ENCODE measurements around the gene DYRK4. TPM values are rescaled to one million over a fixed set of nuclear protein-coding genes. Genes with fewer than 3 reads are reported as not detected.

The DYRK4 gene
- total and polyA plus RNA-seq, 4 experiments from 2014 or later: 15.6 to 34.7 (median 23.9) TPM

DNA sequence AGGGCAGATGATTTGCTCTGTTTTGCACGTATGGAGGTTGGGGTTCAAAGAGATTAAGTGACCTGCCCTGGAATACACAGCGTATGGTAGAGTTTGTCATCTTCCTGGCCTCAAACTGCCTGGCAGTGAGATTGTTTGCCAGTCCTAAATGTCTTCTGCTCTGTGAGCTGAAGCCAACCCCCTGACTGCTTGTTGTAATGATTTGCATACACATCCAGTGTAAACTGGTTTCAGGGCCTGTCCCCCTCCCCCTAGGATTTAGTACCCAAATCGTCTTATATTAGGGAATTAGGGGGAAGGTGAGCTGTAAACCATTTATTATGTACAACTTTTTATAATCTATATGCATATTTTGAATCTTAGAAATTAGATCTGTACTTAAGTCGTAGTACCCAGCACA is 48.5 kb downstream of the DYRK4 start:
- H3K36me3 Mint-ChIP-seq: peaks cover 46 to 49% of the 10 kb centered on the region in 2 donors
- no peak overlapping the region for H3K27ac Mint-ChIP-seq
- Histone ChIP-seq H3K4me3 (ENCODE audit: low read length in 2 of 2) (no peak overlapping the region), H3K9me3 (ENCODE audit: control insufficient read depth in 1 of 2, low read length in 2 of 2) (no peaks in the 10 kb centered on the region), H3K4me1 (ENCODE audit: insufficient read depth, low read length) (peaks cover 16% of the 10 kb centered on the region), H3K27me3 (ENCODE audit: insufficient read depth, low read length) (no peaks in the 10 kb centered on the region), H3K27ac (ENCODE audit: low read depth, low read length) (no peak overlapping the region), H3K36me3 (ENCODE audit: insufficient read depth, low read length) (peaks cover 28% of the 10 kb centered on the region)
- peaks cover 5 to 23% (median 17%) of the 10 kb centered on the region in 4 donors for H3K4me1 Mint-ChIP-seq
- no peaks in the 10 kb centered on the region for H3K9me3 Mint-ChIP-seq
- ChIA-PET CTCF (ENCODE audit: partially characterized antibody) (interaction anchor here (1.2 kb wide), 1 partner anchor 11 kb away, joined by 4 read pairs; no protein-coding TSS in a partner anchor), POLR2A (ENCODE audit: partially characterized antibody) (no interaction called here)
- no peaks in the 10 kb centered on the region for H3K27me3 Mint-ChIP-seq
- DNase-seq: no peak
- no peak overlapping the region for H3K4me3 Mint-ChIP-seq
- intact Hi-C loops (cut with micrococcal nuclease): no loop called here

GRCh38 chr12:4615667-4616066 is 53.7 kb downstream of the DYRK4 start:
- POLR2A ChIA-PET (ENCODE audit: partially characterized antibody): no interaction called here
- H3K4me3 Mint-ChIP-seq: no peak overlapping the region

DNA sequence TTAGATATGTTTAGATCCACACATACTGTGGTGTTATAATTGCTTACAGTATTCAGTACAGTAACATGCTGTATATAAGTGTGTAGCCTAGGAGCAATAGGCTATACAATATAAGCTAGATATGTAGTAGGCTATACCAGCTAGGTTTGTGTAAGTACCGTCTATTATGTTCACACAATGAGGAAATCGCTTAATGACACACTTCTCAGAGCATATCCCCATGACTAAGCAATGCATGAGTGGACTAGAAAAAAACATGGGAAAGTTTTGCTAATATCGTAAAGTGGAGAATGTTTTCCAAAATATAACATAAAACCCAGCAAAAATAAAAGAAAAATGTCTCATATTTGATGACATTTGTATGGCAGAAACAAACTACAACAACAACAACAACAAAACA is 59.5 kb downstream of the DYRK4 start:
- POLR2A ChIA-PET (ENCODE audit: partially characterized antibody): interaction anchor here (1.2 kb wide), 1 partner anchor 28 kb away, joined by 3 read pairs; no protein-coding TSS in a partner anchor
- CTCF ChIA-PET (ENCODE audit: partially characterized antibody): interaction anchor here (1.1 to 1.2 kb wide), 2 partner anchors 10 to 17 kb away, joined by 3 to 4 read pairs; no protein-coding TSS in a partner anchor
- no peaks in the 10 kb centered on the region for H3K36me3 Mint-ChIP-seq

More at GRCh38 chr12:4615667-4616066, 53.7 kb downstream of the DYRK4 start:
- no peaks in the 10 kb centered on the region for H3K9me3 Mint-ChIP-seq
- no peak for DNase-seq
- Histone ChIP-seq H3K27me3 (ENCODE audit: insufficient read depth, low read length) (no peaks in the 10 kb centered on the region), H3K9me3 (ENCODE audit: control insufficient read depth in 1 of 2, low read length in 2 of 2) (no peaks in the 10 kb centered on the region), H3K4me1 (ENCODE audit: insufficient read depth, low read length) (no peaks in the 10 kb centered on the region), H3K4me3 (ENCODE audit: low read length in 2 of 2) (no peak overlapping the region), H3K36me3 (ENCODE audit: insufficient read depth, low read length) (peaks cover 24% of the 10 kb centered on the region), H3K27ac (ENCODE audit: low read depth, low read length) (no peak overlapping the region)
- CTCF ChIA-PET (ENCODE audit: partially characterized antibody): no interaction called here
- no peaks in the 10 kb centered on the region for H3K4me1 Mint-ChIP-seq
- intact Hi-C loops (cut with micrococcal nuclease): no loop called here
- H3K27ac Mint-ChIP-seq: peak overlapping the region in 1 of 7 donors; percentile 23
- H3K36me3 Mint-ChIP-seq: peaks cover 35 to 42% of the 10 kb centered on the region in 2 donors
- H3K27me3 Mint-ChIP-seq: no peaks in the 10 kb centered on the region

GRCh38 chr12:4626543-4626942 is 64.5 kb downstream of the DYRK4 start:
- Histone ChIP-seq H3K27me3 (ENCODE audit: insufficient read depth, low read length) (no peaks in the 10 kb centered on the region), H3K4me3 (ENCODE audit: low read length in 2 of 2) (no peak overlapping the region), H3K27ac (ENCODE audit: low read depth, low read length) (no peak overlapping the region), H3K36me3 (ENCODE audit: insufficient read depth, low read length) (no peaks in the 10 kb centered on the region), H3K9me3 (ENCODE audit: control insufficient read depth in 1 of 2, low read length in 2 of 2) (no peaks in the 10 kb centered on the region), H3K4me1 (ENCODE audit: insufficient read depth, low read length) (no peaks in the 10 kb centered on the region)
- DNase-seq: no peak
- ChIA-PET POLR2A (ENCODE audit: partially characterized antibody) (no interaction called here), CTCF (ENCODE audit: partially characterized antibody) (no interaction called here)
- Mint-ChIP-seq H3K36me3 (peaks cover 0 to 8% of the 10 kb centered on the region in 2 donors), H3K9me3 (peaks cover 0 to 5% (median 0%) of the 10 kb centered on the region in 8 donors), H3K4me1 (no peaks in the 10 kb centered on the region), H3K4me3 (no peak overlapping the region), H3K27me3 (peaks cover 0 to 8% of the 10 kb centered on the region in 2 donors), H3K27ac (no peak overlapping the region)
- intact Hi-C loops (cut with micrococcal nuclease): no loop called here

More for the DNA sequence above, 59.5 kb downstream of the DYRK4 start:
- no peaks in the 10 kb centered on the region for H3K9me3 ChIP-seq (ENCODE audit: control insufficient read depth in 1 of 2, low read length in 2 of 2)
- no peaks in the 10 kb centered on the region for H3K27me3 ChIP-seq (ENCODE audit: insufficient read depth, low read length)
- H3K27ac Mint-ChIP-seq: no peak overlapping the region
- DNase-seq: no peak
- no peaks in the 10 kb centered on the region for H3K4me1 Mint-ChIP-seq
- H3K4me1 ChIP-seq (ENCODE audit: insufficient read depth, low read length): no peaks in the 10 kb centered on the region
- H3K4me3 Mint-ChIP-seq: no peak overlapping the region
- no peak overlapping the region for H3K27ac ChIP-seq (ENCODE audit: low read depth, low read length)
- intact Hi-C loops (cut with micrococcal nuclease): no loop called here
- no peaks in the 10 kb centered on the region for H3K36me3 ChIP-seq (ENCODE audit: insufficient read depth, low read length)
- H3K27me3 Mint-ChIP-seq: no peaks in the 10 kb centered on the region
- no peaks in the 10 kb centered on the region for H3K9me3 Mint-ChIP-seq
- H3K4me3 ChIP-seq (ENCODE audit: low read length in 2 of 2): no peak overlapping the region

DNA sequence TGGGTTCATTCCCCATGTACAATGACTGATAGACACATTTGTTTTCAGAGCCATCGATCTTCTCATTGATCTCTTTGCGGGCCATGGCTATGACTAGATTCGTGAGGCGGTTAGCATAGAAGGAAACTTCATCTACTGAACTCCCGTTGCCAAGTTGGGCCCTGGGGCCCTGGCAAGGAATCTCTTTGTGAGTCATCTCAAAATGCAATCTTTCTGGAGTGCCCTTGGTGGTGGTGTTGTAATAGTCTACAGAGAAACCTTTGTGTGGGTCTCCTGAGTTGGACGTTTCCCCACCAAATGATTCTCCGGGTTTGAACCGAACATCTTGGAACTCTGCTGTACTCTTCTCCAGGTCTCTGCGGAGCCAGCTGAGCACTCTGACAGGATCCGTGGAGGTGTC is 66.4 kb downstream of the DYRK4 start:
- no peaks in the 10 kb centered on the region for H3K27me3 ChIP-seq (ENCODE audit: insufficient read depth, low read length)
- H3K4me3 ChIP-seq (ENCODE audit: low read length in 2 of 2): no peak overlapping the region
- H3K4me3 Mint-ChIP-seq: no peak overlapping the region
- POLR2A ChIA-PET (ENCODE audit: partially characterized antibody): no interaction called here
- H3K9me3 Mint-ChIP-seq: peaks cover 0 to 5% (median 0%) of the 10 kb centered on the region in 8 donors
- H3K27ac Mint-ChIP-seq: no peak overlapping the region
- H3K4me1 ChIP-seq (ENCODE audit: insufficient read depth, low read length): no peaks in the 10 kb centered on the region
- no peaks in the 10 kb centered on the region for H3K9me3 ChIP-seq (ENCODE audit: control insufficient read depth in 1 of 2, low read length in 2 of 2)
- intact Hi-C loops (cut with micrococcal nuclease): no loop called here
- no peaks in the 10 kb centered on the region for H3K36me3 ChIP-seq (ENCODE audit: insufficient read depth, low read length)
- H3K4me1 Mint-ChIP-seq: no peaks in the 10 kb centered on the region
- H3K36me3 Mint-ChIP-seq: peaks cover 0 to 8% of the 10 kb centered on the region in 2 donors
- H3K27me3 Mint-ChIP-seq: peaks cover under 1 to 8% of the 10 kb centered on the region in 2 donors
- H3K27ac ChIP-seq (ENCODE audit: low read depth, low read length): no peak overlapping the region
- CTCF ChIA-PET (ENCODE audit: partially characterized antibody): no interaction called here
- DNase-seq: no peak

DNA sequence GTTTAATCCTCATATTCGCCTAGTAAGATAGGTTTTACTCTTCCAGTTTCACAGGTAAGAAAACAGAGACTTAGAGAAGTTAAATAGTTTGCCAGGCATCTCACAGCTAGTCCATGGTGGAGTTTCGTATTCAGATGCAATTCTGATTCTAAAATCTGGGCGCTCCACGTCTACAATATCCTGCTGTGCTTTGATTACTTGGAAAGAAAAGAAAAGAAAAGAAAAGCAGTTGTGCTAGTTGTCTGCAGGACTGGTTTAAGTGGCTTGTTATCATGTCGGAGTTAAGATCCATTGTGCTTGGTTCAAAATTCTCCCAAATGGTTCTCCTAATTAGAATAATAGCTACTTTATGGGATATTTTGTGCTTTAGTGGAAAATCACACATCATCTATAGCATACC is 68.3 kb downstream of the DYRK4 start:
- Histone ChIP-seq H3K4me1 (ENCODE audit: insufficient read depth, low read length) (no peaks in the 10 kb centered on the region), H3K27ac (ENCODE audit: low read depth, low read length) (no peak overlapping the region), H3K36me3 (ENCODE audit: insufficient read depth, low read length) (no peaks in the 10 kb centered on the region), H3K27me3 (ENCODE audit: insufficient read depth, low read length) (no peaks in the 10 kb centered on the region), H3K4me3 (ENCODE audit: low read length in 2 of 2) (no peak overlapping the region), H3K9me3 (ENCODE audit: control insufficient read depth in 1 of 2, low read length in 2 of 2) (no peaks in the 10 kb centered on the region)
- H3K27ac Mint-ChIP-seq: no peak overlapping the region
- H3K36me3 Mint-ChIP-seq: peaks cover 0 to 8% of the 10 kb centered on the region in 2 donors
- no peak overlapping the region for H3K4me3 Mint-ChIP-seq
- ChIA-PET CTCF (ENCODE audit: partially characterized antibody) (interaction anchor here (1.1 kb wide), 1 partner anchor 25 kb away, joined by 3 read pairs; no protein-coding TSS in a partner anchor), POLR2A (ENCODE audit: partially characterized antibody) (no interaction called here)
- DNase-seq: no peak
- peaks cover 2 to 8% of the 10 kb centered on the region in 2 donors for H3K27me3 Mint-ChIP-seq
- H3K9me3 Mint-ChIP-seq: peaks cover 0 to 5% (median 0%) of the 10 kb centered on the region in 8 donors
- intact Hi-C loops (cut with micrococcal nuclease): no loop called here
- no peaks in the 10 kb centered on the region for H3K4me1 Mint-ChIP-seq

DNA sequence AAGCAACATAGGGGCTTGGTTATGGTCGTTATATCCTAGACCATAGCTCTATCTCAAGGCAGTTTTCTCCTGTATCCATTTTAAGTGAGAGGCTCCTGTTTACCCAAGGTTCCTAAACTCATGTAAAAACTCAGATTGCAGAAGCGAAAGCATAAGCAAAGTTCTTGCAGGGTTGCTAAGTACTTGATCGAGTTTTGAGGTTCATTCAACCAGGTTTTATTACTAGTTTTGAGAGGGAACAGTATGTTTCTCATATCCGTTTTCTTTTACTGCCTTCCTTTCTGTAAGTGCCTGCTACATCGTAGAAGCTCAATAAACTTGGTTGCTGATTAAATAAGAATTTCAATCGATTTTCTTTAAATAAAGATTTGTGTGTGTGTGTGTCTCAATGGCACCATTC is 81.7 kb downstream of the DYRK4 start:
- DNase-seq: no peak
- Mint-ChIP-seq H3K36me3 (peaks cover 0 to 3% of the 10 kb centered on the region in 2 donors), H3K4me1 (peaks cover 2 to 13% (median 6%) of the 10 kb centered on the region in 4 donors), H3K4me3 (no peak overlapping the region), H3K27ac (no peak overlapping the region), H3K27me3 (peaks cover 3 to 4% of the 10 kb centered on the region in 2 donors), H3K9me3 (no peaks in the 10 kb centered on the region)
- H3K9me3 ChIP-seq (ENCODE audit: control insufficient read depth in 1 of 2, low read length in 2 of 2): no peaks in the 10 kb centered on the region
- intact Hi-C loops (cut with micrococcal nuclease): no loop called here
- H3K27me3 ChIP-seq (ENCODE audit: insufficient read depth, low read length): no peaks in the 10 kb centered on the region
- H3K4me3 ChIP-seq (ENCODE audit: low read length in 2 of 2): no peak overlapping the region
- peaks cover 8% of the 10 kb centered on the region for H3K4me1 ChIP-seq (ENCODE audit: insufficient read depth, low read length)
- ChIA-PET POLR2A (ENCODE audit: partially characterized antibody) (no interaction called here), CTCF (ENCODE audit: partially characterized antibody) (interaction anchor here (1.6 kb wide), 1 partner anchor 21 kb away, joined by 3 read pairs; no protein-coding TSS in a partner anchor)
- no peak overlapping the region for H3K27ac ChIP-seq (ENCODE audit: low read depth, low read length)
- no peaks in the 10 kb centered on the region for H3K36me3 ChIP-seq (ENCODE audit: insufficient read depth, low read length)

All from CD4-positive, alpha-beta memory T cell (primary cell).